Colon (tissue), 2 donors: ENCODE measurements around the gene RPL7A.
"Not testable (repeated sequence)": the region's sequence is repeated elsewhere in the genome, so short reads cannot be mapped to it uniquely, and the experiment has no call there.

ENCODE experiments used
- FAIRE-seq: peaks from 2 replicates; lab custom pipeline; 2012; peaks lifted over from hg19 to GRCh38; lab: Jason Lieb, UNC
- donor health status: control.
- donor health status: control.

Gene RPL7A

DNA sequence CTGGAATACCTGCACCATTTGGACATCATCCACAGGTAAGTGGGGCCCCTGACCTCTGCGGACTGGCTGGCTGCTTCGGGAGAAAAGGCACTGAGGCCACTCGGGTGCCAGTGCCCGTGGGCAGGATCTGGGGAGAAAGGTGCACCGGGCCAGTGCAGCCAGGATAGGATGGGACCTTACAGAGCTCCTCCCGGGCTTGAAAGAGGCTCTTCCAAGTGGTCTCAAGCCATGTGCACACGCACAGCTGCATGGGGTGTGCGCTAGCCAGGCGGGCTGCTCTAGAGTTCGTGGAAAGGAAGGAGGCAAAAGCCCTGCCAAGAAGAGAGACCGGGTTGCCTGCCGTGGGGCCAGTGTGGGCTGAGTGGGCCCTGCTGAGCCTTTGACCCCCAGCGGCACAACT is 41.5 kb downstream of the RPL7A start:
- no peak for FAIRE-seq

GRCh38 chr9:133390713-133391112 is 42.7 kb downstream of the RPL7A start:
- no peak for FAIRE-seq

- FAIRE-seq = not testable (repeated sequence)
These were observed 43.4 kb downstream of the RPL7A start for GRCh38 chr9:133391449-133391848.

GRCh38 chr9:133392308-133392707 is 44.3 kb downstream of the RPL7A start:
- FAIRE-seq = not testable (repeated sequence)

DNA sequence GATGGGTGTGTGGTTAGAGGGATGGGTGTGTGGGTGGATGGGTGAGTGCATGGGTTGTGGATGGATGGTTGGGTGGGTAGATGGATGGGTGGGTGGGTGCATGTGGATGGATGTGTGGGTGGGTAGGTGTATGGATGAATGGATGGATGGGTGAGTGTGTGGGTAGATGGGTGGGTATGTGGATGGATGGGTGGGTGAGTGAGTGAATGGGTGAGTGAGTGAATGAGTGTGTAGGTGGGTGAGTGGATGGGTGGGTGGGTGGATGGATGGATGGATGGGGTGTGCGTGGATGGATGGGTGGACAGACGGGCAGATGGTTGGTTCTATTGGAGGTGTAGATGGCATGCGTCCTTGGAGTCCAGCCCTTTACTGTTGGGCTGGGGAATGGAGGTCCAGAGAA is 45.4 kb downstream of the RPL7A start:
- no peak for FAIRE-seq

- FAIRE-seq = no peak
These were observed 46.8 kb downstream of the RPL7A start for GRCh38 chr9:133394687-133395271.

GRCh38 chr9:133396952-133397351 is 48.9 kb downstream of the RPL7A start:
- no peak for FAIRE-seq

- FAIRE-seq = no peak
These were observed 49.4 kb downstream of the RPL7A start for GRCh38 chr9:133397370-133397769.

DNA sequence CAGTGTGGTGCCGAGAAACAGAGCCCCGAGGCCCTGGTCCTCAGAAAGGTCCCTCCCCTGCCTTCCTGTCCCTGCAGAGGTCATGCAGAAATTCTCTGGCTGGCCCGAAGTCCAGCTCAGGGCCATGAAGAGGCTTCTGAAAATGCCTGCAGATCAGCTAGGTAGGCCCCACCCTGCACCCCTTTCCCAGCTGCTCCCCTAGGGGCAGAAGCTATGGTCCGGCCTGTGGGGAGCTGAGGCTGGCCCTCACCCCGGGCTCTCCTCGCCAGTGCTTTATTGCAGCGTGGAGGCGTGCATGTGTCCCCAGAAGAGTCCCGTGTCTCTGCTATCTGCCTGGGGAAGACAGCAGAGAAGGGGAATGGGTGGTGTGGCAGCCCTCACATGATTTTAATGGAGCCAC is 49.9 kb downstream of the RPL7A start:
- no peak for FAIRE-seq

DNA sequence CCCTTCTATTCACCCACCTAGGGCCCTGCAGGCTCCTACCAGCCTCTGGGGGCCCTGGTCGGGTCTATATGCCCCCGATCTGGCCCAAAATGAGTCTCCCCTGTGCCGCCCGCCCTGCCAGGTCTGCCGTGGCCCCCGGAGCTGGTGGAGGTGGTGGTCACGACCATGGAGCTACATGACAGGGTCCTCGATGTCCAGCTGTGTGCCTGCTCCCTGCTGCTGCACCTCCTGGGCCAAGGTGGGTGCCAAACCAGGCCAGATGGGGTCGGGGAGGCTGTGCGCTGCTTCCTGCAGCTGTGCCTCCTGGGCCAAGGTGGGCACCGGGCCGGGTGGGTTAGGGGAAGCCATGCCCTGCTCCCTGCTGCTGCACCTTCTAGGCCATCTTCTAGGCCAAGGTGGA is 52.3 kb downstream of the RPL7A start:
- no peak for FAIRE-seq
